T follicular helper cell (primary cell): Measurements from ENCODE around the gene SYNJ2.

Experiments used
- DNase-seq: peaks from one replicate; pipeline ENCODE4 v3.0.0-alpha.2; 2020; ENCODE audit warnings: low read depth

The SYNJ2 gene

DNA sequence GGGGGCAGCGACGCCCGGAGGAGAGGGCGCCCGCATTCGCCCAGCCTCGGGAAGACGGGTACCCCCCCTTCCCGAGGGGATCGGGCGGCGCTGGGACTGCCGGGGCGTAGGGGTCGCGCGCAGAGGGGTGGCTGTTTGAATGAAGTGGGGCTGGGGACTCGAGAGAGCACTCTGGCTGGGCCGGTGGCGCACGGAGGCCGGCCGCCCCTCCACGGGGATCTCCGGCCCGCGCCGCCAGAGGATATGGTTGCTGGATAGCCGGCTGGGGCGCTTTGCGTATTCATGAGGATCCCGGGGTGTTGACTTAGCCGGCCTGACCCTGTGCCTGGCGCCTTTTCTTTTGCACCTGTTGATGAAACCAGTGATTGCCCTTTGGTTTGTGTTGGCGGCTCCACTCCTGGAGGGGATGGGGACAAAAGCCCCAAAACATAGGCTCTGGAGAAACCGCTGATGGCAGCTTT lies 469 bp downstream of the SYNJ2 start:
- DNase-seq, result no peak

DNA sequence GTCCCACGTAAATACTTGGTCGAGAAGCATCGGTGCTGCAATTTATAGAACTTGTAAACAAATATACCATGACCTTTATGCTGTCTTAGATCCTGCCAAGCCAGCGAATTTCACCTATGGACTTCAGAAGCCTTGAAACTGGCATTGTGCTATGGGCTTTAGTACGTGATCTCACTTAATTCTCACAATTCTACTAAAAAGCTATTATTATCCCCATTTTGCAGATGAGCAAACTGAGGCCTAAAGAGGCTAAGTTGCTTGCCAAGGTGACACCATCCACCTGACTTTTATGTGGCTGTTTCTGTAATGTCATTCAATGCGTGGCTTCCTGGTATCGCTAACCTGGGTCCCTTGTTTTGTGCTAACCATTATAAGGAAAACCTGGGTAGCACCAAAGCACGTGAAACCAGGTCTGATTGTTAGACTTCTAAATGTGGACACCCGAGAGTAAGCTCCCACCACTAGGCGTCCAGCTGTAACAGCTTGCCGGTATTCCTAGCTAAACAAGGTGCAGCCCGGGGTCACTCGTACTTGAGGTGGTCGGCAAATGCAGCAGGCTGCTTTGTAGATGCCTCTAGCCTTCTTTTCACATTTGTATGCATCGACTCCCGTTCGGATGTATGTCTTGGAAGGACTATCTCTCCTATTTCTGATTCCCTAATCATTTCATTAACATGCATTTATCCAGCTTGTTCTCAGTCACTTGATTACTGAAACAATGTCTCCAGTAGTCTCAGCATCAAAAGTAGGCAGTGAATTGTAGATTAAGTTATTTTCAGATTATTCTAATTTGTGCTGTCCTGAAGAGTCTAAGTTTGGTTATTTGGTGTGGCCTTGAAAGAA lies 1.1 kb downstream of the SYNJ2 start:
- no peak for DNase-seq

GRCh38 chr6:157983406-157984119 lies 1.9 kb downstream of the SYNJ2 start:
- no peak for DNase-seq

GRCh38 chr6:157984128-157984527 lies 2.5 kb downstream of the SYNJ2 start:
- DNase-seq, result no peak

- DNase-seq, result no peak
These were observed 3.1 kb downstream of the SYNJ2 start for GRCh38 chr6:157984686-157985225.

DNA sequence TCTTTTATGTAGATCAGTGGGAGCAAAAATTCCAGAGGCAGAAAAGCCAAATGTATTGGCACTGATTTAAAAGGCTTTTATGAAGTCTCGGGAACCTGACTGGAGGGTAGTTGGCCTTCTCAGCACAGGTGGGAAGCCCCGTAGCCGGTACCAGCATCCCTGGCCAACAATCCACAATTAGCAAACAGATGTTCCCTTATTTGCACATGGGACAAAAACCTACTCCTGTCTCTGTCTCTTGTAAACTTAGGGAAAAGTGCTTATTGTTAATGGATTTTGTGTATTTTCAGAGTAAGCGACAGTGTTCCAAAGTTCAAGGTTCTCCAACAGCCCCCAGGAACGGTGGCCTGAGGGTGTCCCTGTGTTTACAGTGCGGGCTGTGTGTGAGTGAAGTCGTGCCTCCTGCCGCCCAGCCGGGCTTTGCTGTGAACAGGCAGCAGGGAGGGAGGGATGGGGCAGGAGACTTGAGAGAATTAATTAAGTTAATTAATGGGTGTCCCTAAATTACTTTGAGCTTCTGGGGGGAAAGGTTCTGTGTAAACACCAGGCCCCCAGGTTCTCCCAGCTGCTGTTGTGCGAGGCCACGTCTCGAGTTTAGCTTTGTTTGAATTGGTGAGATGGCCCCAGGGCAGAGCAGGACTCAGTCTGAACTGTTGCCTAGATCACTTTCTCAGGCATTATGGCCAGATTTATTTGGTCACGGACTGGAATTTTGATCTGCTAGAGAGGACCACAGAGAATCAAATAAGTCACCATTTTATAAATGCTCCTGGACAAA lies 3.9 kb downstream of the SYNJ2 start:
- no peak for DNase-seq

DNA sequence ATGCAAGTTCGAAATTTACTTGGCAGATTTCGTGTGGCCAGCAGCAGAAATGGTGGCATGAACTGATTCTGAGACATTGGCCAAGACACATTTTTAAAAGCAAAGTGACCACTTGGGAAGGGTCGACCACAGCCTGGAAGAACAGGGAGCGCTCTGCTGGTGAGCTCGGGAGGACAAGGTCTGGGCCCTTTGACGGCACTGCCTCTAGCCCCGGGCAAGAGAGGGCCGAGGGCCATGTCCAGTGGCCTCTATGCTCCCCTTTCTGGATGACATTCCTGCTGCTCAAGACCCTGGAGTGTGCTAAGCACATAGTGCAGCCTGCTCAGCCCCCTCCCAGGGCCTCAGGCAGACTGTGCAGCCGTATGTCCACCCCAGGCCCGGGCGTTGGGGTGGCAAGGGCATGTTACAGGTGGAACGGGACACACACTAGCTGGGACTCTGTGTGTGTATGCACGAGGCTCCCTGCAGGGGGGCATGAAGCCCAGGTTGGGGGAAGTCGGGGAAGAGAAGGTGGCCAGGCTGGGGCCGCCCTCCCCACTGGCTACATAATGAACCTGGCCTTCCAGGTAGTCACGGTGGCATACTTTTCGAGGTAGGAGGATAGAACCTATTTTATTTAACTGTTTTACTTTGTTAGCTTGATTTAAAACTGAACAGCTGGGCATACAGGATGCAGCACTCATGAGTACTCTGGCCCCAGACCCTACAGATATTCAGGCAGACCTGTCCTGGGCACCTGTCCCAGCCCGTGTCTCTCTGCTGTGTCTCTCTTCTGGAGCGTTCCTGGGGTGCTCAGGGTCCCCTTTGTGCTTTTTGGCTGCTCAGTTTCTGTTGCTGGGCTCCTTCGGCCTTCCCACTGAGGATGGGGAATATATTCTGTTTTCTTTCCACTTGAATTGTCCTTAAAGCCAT lies 6.4 kb downstream of the SYNJ2 start:
- no peak for DNase-seq

DNA sequence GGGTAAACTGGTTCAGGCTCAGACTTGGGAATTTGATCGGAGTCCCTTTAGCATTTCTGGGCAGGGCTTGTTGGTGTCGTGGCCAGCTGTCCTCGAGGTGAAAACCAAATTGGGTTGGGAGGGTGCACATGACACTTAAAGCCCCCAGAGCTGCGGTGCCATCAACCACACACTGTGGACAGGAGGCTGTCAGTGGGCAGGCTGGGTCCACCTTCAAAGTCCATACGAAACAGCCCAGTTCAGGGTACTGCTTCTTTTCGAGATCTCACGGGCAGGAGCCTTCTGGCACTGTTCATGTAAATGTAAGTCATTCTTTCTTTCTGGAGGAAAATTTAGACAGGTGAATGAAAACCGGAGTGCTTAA lies 7.0 kb downstream of the SYNJ2 start:
- no peak for DNase-seq

GRCh38 chr6:157989541-157990289 lies 8.1 kb downstream of the SYNJ2 start:
- DNase-seq, result no peak

DNA sequence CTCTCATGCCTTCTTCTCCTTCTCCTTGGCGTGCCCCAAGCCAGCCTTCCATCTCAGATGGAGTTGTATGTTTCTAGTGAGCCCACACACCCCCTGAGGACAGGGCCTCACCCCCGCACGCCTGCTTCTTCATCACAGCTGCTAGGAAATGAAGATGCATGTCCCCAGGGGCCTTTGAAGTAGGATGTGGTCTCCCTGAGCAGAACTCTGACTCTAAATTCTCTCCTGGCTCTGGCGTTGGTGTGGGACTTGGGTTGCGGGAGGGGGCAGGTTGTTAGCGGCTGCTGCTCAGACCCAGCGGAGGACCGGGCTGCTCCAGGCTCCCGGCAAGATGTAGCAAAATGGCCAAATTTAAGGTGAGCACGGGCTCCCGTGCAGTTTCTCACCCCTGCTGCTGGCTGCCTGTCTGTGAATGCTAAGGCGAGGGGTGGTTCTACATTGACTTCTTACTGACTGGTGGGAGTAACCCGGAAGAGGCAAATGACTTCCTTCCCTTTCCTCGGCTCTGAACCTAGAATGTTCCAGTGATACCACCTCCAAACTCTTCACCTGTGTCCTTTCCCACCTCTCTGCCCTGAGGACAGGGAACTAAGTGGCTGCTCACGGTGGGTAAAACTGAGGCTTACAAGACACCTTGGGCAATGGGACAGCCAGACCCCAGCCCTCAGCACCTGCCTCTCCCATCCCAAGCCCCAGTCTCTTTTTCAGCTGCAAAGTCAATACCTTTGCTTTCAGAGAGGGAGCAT lies 8.8 kb downstream of the SYNJ2 start:
- no peak for DNase-seq

DNA sequence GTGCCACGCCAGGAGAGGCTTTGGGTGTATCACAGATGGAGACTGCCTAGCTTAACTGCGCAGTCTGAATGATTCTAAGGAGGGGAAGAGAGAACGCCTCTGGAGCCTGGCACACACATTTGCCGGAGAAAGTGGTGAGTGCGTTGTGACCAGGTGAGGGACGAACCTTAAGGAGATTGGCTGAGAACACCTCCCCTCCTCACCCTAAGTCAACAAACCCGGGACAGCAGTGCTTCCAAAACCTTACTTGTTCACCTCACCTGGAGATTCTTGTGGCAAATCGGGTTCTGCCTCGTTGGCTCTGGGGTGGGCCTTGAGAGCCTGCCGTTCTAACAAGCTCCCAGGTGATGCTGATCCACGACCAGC lies 9.4 kb downstream of the SYNJ2 start:
- DNase-seq, result no peak

- no peak for DNase-seq
These were observed 11.4 kb downstream of the SYNJ2 start for GRCh38 chr6:157993076-157993475.

DNA sequence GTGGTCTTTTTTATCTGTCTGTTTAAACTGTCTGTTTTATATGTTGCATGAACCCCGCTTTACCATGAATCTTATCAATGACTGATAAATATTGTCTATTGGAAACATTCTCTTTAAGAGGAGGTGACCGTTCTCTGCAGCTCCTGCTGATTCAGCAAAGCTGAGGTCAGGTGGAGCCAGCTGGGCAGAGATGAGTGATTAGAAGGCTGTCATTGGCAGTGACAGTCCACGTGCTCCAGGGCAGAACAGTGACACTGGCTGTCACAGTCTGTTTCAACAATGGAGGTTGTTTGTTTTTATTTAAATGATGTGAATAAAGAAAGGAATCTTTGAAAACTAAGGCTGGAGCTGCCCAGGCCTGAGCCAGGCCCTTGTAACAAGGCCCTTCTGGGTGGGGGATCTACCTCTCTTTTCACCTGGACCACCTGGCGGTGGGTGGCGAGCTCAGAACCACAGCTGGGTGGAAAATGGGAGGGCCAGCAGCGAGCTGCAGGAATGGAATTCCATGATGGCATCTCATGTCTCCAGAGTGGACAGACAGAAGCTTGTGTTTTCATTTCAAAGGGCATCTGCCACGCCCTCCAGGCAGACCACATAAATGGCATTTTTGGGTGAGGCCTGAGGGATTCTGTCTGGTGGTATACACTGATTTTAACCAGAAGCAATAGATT lies 12.6 kb downstream of the SYNJ2 start:
- DNase-seq, result no peak

DNA sequence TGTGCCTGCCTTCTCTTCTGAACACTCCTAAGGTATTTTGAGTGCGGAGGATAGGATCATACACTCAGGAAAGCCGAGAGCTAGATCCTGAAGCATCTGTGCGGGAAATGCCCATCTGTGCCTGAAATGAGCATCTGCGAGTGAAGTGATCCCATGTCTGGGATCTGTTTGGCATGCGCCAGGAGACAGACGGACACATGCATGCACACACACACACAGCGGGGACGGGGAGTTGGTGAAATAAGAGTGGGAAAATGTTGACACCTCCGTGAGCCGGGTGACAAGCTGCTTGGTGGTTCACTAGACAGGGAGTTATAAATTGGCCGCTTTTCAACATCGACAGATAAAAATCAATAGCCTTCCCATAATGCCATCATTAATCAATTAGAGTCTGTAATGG lies 13.8 kb downstream of the SYNJ2 start:
- no peak for DNase-seq

DNA sequence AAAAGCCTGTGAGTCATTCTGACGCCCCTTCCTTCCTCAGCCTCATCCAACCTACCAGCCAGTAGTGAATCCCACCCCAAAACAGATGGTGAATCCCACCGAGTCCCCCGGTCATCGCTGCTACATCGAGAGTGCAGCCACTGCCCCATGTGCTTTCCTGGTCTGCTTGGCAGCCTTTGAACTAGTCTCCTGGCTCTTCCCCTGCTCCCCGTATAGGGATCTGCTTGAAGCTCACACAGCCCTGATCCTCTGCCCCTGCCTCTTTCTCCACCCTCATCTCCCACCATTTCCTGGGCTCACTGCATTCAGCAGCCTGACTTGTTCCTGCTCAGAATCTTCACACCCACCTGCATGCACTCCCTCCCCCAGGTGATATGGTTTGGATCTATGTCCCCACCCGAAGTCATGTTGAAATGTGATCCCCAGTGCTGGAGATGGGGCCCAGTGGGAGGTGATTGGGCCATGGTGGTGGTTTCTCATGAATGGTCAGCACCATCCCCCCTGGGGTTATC lies 14.6 kb downstream of the SYNJ2 start:
- DNase-seq, result no peak

DNA sequence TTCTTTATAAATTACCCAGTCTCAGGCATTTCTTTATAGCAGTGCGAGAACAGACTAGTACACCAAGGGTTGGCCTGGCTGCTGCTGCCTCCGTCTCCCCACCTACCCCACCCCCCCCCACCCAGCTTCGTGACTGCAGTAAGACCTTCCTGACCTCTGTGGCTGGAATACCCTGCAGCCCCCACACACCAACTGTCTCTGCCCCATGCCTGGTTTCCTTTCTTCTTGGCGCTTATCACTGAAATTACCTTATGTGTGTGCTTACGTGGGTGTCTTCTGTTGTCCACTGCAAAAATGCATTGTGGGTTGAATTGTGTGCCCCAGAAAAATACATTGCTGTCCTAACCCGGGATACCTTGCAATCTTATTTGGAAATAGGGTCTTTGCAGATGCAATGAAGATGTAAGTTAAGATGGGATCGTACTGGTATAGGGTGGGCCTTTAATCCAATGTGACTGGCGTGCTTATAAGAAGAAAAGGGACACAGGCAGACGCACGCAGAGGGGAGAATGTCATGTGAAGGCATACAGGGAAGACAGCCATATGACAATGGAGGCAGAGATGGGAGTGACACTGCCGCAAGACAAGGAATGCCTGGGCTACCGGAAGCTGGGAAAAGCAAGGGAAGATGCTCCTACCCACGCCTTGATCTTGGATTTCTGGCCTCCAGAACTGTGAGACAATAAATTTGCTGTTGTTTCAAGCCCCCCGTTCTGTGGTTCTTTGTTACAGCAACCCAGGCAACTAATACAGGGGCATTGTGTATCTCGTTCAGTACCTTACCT lies 15.4 kb downstream of the SYNJ2 start:
- DNase-seq, result no peak

DNA sequence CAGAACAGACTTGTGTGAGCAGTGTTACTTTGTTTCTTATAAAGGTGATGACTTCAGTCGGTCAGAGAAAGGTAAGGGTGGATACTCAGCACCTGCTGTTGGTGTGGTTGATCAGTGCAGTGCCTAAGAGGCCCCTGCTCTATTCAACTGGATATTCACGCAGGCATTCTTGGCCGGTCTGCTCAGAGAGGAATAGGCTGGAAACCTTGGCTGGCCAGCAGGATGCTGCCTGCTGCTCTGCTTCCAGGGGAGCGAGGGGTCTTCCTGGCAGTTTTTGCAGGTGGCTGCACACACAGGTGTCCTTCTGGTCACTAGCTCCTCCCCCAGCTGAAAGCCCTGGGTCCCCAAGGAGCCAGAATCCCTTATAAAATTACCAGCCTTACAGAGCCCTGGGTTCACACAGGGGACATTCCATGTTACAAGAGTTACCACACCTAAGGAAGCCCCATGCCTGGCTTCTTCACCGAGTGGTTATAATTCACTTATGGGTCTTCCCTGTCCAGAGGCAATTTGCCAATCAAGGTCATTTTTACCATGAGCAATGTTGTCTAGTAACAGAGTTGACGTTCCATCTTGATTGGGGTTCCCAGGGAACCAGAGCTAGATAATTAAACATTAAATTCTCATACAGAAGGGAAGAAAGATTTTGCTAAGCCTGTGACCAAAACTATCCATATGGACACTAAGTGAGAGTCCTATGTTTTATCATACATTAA lies 16.4 kb downstream of the SYNJ2 start:
- DNase-seq, result no peak
